HG03521 (cell line): ENCODE measurements around the gene PCDH1.
"Not testable (repeated sequence)": the region's sequence is repeated elsewhere in the genome, so short reads cannot be mapped to it uniquely, and the experiment has no call there.

Source experiments
- ATAC-seq: cut with Tn5 transposase; IDR thresholded peaks from one replicate; pipeline ENCODE4 v1.9.1; 2021; ENCODE audit warnings: mild to moderate bottlenecking, moderate library complexity; ENCODE audit not compliant: unreplicated experiment

Gene PCDH1

DNA sequence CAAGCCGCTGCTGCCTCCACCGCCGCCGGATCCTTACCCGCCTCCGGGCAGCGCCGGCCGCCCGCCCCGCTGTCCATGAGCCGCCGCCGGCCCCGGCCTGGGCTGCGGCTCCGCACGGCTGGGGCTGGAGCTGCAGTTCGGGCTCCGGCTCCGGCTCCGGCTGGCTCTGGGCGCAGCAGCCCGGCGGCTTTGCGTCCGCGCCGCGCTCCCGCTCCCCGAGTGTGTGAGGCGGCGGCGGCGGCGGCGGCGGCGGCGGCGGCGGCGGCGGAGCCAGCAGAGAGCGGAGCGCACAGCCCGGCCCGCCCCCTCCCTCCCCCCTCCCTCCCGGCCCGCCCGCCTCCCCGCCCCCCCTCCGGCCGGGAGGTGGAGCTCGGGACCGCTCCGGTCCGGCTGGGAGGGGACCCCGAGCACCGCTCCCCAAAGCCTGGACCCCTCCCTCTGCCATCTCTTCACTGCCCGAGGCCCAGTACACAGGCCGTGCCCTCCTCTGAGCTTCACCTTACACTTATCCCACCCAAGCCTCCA is at the start of gene PCDH1:
Gene PCDH1, minus strand, starts transcription at position 225 of the 525 bp plus-strand sequence. Its CDS starts 148 bp downstream, at position 77.
- no peak for ATAC-seq

DNA sequence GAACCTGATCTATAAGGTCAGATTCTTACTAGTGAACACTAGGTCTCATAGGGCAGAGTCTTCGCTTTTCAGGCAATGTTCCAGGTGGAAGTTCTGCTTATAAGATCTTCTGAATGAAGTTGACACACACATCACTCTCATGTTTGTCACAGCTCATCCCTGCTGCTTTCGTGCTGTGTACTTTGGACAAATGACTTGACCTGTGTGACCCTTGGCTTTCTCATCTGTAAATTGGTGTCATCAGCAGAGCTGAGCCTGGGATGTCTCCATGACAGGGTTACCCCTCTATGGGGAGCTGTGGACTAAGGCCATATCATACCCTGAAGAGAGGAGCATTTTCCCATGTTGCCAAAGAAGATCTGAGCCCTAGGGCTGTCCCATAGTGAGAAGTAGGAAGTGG is 48.2 kb upstream of the PCDH1 start:
- no peak for ATAC-seq

DNA sequence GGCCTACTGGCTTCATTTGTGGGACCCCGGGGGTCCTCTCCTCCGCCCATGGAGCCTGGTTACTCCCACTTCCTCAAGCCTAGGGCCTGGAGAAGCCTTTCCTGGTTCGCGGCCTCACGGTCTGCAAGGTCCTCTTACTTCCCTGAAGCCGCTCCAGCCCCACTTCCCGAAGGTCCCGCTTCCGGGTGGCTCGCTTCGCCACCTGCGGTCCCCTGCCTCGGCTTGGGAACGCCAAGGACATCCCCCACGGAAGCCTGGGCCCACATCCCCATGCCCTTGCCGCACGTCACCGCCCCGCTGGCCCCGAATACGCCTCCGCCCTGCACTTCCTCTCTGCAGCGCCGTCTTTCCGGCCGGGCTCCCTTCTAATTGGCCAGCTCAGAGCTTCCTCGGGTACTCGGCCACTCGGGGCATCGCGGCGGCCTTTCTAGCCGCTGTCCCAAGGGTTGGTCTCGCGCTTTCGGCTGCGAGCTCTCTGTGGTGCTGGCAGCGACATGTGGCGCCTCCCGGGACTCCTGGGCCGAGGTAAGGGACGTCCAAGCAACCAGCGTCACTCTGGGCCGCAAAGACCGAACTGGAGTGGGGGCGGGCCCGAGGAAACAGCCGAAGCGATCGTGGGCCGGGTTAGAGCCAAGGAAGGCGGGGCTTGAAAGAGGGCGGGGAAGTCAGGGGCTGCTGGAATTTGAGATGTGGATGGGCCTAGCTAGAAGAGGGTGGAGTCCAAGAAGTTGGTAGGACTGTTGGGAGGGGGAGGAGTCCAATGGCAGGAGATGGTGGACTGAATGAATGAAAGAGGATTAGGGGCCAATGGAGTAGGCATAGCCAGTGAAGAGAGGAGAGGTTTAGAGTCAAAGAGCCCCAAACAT is 45.5 kb upstream of the PCDH1 start, which contains the start of gene DELE1:
Gene DELE1, plus strand, starts transcription at position 424 of the 866 bp plus-strand sequence. Its CDS starts 71 bp downstream, at position 495.
- ATAC-seq: peak; percentile 97

DNA sequence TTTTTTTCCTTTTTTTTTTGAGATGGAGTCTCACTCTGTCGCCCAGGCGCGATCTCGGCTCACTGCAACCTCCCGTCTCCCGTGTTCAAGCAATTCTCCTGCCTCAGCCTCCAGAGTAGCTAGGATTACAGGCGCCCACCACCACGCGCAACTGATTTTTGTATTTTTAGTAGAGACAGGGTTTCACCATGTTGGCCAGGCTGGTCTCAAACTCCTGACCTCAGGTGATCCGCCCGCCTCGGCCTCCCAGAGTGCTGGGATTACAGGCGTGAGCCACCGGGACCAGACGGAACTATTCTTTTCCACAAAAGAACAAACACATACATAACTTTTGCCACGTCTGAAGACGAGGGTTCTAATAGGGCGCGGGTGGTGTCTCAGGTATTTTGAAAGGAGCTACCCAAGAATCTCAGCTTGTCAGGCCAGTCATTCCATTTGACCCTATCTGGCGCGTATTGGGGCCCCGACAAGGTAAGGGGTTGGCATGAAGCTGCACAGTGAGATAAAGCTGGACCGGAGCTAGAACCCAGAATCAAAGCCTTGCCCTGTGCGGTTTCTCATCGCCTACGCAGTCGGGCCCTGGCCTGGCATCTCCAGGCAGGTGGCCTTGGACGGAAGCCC is 44.7 kb upstream of the PCDH1 start:
- ATAC-seq: not testable (repeated sequence)

DNA sequence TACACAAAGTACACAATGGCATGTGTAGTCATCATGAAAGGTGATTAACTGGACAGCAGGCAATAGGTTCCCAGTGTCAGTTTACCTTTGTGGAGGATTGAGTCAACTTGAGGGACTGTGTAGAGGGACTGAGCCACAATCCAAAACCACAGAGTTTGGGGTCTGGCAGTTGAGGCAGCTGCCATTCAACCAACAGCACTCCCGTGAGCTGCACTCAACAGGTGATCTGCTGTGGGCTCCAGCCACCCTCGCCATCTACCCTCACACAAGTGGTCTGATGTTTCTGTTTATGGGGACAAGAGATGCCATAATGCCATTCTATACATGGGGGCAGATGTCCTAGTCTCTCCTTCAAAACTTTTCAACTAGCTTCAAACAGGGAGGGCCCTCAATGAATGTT is 42.6 kb upstream of the PCDH1 start:
- no peak for ATAC-seq

DNA sequence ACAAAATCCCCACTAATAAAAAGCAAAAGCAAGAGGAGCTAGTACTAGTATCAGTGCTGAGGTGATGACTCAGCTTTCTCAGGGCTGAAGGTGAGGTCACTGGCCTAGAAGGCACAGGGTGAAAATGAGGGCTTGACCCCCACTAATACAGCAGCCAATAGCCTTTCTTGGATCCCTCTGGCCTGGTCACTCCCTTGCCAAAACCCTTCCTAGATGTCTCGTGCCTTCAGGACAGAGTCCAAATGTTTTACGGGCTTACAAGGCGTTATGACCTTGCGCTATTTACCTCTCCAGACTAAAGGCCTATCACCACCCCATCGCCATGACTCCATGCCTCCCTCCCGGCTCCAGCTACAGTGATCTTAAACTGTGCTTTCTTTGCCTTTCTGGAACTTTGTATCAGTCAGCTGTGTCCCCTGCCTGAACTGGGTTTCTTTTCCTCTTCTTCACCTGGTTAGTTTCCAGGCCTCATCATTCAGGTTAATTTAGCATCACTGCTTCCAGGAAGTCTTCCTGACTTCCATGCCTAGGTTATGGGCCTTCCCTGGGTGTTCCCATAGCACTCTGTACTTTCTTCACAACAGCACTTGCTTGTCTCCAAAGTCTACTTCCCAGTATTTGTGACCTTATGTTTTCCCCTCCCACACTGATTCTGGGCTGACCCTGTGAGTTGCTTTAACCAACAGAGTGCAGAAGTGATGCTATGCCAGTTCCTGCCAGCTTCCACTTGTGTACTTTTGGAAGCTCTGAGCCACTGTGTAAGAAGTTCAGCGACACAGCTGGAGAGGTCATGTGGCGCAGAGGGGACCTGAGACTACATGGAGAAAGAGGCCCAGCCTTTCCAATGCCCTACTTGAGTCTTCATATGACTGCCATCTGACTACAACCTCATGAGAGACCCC is 41.3 kb upstream of the PCDH1 start:
- ATAC-seq: no peak

DNA sequence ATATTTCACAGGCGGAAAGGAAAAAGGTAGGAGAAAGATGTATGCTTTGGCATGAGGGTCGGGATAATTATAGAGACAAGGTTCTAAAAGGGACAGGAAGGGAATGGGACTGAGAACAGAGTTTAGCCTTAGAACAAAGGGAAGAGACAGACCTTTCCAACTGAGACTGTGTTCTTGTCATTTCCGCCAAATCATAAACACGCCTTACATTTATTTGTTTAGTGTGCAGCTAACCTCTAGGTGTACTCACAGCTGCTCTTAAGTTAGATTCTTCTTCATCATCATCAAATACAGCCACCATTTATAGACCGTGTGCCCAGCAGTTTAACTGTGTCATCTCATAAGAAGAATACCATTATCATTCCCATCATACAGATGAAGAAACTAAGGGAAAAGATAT is 39.5 kb upstream of the PCDH1 start:
- ATAC-seq: no peak

DNA sequence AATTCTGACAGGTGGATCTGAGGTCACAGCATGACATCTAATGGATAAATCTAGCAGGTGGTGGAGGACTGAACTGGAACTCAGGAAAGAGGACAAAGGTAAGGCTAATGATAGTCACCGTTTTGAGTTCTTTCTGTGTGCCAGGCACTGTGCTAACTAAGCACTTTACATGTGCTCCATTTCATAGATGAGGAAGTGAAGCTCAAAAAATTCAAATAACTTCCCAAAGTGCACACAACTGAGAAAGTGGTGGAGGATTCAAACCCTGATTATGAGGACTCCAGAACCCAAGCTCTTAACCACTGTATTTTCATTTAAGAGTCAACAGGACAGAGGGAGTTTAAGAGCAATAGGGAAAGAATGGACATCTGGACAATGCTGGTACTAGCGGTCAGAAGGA is 38.3 kb upstream of the PCDH1 start:
- ATAC-seq: no peak

DNA sequence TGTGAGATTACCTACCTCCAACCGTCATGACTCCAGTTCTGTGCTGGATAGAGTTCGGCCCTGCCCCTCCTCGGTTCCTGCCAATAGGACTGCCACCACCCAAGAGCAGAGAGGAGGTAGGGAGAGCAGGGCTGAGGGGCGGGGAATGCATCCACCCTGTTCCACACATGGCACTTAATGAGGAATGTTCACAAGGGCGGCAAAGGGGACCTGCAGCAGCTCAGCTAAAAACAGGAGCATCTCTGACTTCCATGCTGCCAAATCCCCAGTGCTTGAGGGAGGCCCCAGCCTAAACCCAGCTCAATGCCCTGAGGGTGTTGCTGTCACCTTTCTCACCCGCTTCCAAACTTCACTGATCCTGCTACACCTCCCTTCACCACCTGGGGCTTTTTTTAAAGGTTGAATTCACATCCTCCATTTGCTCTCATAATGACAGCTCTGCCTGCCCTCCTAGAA is 37.7 kb upstream of the PCDH1 start:
- no peak for ATAC-seq

DNA sequence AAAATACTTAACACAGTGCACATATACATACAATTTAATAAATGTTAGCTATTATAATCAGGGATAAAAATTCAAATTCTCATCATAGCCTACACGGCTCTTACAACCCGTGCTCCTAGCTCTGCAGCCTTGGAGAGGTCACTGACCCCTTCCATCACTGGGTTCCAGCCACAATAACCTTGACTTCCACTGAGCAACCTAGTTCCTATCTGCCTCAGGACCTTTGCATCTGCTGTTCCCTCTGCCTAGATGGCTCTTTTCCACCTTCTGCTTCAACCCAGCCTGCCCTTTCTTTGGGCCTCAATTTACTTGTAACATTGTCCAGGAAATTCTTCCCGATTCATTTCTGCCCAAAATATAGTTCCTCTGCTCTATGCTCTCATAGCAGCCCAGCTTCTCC is 36.6 kb upstream of the PCDH1 start:
- no peak for ATAC-seq

DNA sequence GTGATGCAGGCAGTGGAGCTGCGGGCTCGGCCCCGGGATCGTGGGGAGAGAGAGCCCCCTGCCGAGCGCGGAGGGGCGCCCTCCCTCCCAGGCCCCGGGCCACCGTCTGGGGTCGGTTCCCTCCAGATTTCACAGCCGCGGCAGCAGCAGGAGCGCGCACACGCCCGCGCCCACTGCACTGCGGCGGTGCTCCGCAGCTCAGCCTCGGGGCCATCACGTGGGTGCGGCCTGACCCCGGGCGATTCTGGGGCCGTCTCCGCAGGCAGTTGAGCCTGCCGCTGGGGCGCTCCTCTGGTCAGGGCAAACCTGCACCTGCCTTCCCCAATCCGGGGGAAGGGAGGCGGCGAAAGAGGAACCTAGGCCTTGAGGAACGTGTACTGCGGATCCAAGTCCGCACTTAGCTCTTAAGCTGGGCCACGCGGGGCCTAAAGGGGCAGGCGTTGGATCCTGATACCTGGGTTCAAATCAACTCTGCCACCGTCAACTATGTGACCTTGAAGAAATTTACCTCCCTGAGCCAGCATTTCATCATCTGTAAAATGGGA is 36.1 kb upstream of the PCDH1 start:
- no peak for ATAC-seq

DNA sequence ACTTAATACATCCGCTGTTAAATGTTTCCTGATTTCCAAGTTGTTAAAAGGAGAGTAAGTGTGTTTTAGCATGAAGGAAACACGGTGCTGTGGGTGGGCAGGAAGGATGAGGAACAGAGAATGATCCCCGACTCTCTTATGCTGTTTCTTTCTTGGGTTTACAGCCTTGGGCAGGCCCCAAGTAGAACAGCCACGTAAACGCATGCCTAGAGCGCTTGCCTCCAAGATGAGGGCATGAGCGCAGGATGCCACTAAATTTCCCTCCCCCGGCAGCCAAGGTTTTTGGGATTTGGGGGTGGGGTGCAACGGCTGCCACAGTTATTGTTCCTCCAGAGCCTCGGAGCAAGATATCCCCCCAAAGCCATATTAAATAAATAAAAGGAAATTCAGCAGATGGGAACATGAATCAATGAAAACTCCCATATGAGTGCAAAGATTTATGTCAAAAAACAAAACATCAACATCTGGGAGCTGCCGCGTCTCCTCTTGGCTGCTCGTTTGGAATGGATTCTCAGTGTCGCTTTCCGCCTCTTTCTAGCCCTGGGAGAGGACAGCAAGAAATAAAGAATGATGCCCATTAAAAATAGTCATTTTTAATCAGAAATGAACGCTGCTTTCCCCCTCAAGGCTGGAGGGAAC is 35.5 kb upstream of the PCDH1 start:
- no peak for ATAC-seq

DNA sequence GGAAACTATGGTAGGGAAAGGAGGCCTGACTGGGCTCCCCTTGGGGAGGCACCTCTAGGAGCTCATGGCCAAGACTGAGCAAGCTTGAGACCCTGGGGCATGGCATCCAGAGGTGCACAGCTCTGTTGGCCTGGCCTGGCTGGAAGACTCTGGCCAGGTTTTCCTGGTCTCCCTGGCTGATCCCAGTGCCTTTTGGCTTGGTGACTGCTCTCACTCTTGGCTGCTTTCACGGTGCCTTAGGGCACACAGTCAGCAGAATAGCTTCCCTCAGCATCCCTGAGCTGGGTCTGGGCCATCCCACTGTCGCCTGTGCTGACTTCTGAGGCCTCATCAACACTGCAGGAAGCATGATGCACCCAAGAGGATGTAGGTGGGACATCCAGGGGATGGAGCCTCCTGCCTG is 32.1 kb upstream of the PCDH1 start:
- no peak for ATAC-seq

DNA sequence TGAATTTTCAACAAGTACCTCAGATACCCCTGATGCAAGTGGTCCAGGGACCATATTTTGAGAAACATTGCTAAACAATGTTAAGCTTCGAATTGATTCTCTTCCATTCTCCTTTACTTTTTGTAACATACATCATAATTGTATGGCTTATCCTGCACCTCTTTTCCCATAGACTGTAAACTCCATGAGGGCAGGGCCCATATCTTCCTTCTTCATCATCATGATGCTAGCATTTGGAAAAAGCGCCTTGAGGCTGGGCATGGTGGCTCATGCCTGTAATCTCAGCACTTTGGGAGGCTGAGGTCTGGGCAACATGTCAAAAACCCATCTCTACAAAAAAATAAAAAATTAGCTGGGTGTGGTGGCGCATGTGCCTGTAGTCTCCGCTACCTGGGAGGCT is 31.0 kb upstream of the PCDH1 start:
- ATAC-seq: no peak

DNA sequence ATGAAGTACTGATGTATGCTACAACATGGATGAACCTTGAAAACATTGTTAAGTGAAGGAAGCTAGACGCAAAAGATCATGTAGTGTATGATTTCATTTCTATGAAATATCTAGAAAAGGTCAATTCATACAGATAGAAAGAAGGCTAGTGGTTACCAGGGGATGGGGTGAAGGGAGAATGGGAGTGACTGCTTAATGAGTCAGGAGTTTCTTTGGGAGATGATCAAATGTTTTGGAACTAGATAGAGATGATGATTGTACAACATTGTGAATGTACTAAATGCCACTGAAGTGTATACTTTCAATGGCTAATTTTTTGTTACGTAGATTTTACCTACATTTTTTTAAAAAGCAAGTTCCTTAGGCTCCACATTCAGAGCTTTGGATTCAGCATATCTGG is 30.6 kb upstream of the PCDH1 start:
- no peak for ATAC-seq

DNA sequence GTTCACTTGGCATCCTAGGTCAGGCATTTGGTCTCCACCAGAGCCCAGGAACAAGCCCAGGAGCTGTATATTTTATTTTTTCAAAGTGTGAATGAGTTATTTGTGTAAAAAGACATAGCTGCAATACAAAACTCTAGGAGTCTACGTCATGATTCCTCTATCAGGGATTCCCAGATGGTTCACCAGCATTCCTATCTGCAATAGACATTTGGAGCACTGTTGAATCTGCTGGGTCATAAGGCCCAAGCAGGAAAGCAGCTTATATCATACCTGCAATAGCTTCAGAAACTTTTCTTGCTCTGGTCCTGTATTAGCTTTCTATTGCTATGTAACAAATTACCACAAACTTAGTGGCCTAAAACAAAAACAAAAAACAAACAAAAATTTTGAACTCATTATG is 28.8 kb upstream of the PCDH1 start:
- no peak for ATAC-seq

DNA sequence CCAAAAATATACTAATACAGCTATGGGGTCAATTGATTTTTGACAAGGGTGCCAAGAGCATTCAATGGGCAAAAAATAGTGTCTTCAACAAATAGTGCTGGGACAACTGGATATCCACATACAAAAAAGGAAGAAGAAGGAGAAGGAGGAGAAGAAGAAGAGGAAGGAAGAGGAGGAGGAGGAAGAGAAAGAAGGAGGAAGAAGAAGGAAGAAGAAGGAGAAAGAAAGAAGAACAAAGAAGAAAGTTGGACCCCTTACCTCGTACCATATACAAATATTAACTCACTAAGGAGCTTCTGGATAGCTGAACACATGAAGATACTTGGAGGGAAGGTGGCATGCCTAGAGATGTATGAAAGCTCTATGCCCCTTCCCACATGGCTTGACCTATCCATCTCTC is 28.3 kb upstream of the PCDH1 start:
- no peak for ATAC-seq

DNA sequence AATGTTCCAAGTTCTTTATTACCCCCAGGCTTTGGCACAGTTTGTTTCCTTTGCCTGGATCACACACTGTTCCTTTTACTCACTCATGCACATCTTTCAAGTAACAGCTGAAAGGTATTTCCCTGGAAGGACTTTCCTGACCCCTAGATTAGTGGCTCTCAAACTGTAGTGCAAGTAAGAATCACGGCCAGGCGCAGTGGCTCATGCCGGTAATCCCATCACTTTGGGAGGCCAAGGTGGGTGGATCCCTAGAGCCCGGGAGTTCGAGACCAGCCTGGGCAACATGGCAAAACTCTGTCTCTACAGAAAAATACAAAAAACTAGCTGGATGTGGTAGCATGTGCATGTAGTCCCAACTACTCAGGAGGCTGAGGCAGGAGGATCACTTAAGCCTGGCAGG is 26.3 kb upstream of the PCDH1 start:
- ATAC-seq: no peak

DNA sequence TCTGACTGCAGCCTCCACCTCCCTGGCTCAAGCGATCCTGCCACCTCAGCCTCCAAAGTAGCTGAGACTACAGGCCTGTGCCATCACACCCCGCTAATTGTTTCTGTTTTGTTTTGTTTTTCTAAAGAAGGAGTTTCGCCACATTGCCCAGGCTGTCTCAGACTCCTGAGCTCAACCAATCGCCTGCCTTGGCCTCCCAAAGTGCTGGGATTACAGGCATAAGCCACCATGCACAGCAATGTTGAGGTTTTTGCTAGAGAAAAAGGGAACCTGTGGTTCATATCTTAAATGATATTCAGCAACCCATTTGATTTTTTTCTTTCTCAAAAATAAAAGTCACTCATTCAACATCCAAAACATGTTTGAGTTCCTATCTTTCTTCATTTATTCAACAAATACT is 25.1 kb upstream of the PCDH1 start:
- ATAC-seq: no peak
